Gastroesophageal sphincter (tissue), 3 donors: ENCODE measurements around the gene LRRC40.

Experiments
- EP300 ChIP-seq: sonication (generic); formaldehyde crosslinking; IDR thresholded peaks from one replicate; pipeline ENCODE4 v1.6.1; 2017; ENCODE audit warnings: antibody characterized with exemption, mild to moderate bottlenecking
- POLR2A ChIP-seq, 2 donors: fragments of 450-650 bp; IDR thresholded peaks; one replicate each; pipeline ENCODE4 v1.6.1; 2017; ENCODE audit warnings: antibody characterized with exemption in 2 of 2, mild to moderate bottlenecking in 2 of 2, moderate library complexity in 1 of 2
- POLR2AphosphoS5 ChIP-seq: sonication (generic); formaldehyde crosslinking; IDR thresholded peaks from one replicate; pipeline ENCODE4 v1.6.1; 2017; ENCODE audit warnings: antibody characterized with exemption
- TF ChIP-seq, protein P1 (sequence below), 4 experiments: fragments of 200-600 bp in 2 of 4; fragments of 450-650 bp in 2 of 4; sonication (generic) in 1 of 4; IDR thresholded peaks; one replicate each; pipeline ENCODE4 v1.5.1; 2017 to 2019; ENCODE audit warnings: antibody characterized with exemption in 4 of 4, mild to moderate bottlenecking in 2 of 4, moderate library complexity in 2 of 4

GRCh38 chr1:70142075-70142474, 63.3 kb downstream of the LRRC40 start:
- TF ChIP-seq, protein P1, sequence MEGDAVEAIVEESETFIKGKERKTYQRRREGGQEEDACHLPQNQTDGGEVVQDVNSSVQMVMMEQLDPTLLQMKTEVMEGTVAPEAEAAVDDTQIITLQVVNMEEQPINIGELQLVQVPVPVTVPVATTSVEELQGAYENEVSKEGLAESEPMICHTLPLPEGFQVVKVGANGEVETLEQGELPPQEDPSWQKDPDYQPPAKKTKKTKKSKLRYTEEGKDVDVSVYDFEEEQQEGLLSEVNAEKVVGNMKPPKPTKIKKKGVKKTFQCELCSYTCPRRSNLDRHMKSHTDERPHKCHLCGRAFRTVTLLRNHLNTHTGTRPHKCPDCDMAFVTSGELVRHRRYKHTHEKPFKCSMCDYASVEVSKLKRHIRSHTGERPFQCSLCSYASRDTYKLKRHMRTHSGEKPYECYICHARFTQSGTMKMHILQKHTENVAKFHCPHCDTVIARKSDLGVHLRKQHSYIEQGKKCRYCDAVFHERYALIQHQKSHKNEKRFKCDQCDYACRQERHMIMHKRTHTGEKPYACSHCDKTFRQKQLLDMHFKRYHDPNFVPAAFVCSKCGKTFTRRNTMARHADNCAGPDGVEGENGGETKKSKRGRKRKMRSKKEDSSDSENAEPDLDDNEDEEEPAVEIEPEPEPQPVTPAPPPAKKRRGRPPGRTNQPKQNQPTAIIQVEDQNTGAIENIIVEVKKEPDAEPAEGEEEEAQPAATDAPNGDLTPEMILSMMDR (IDR thresholded peaks at IDR 0.05): peak; percentile 14 to 54 (median 40)
- TF ChIP-seq POLR2AphosphoS5: no peak
- TF ChIP-seq POLR2A (IDR thresholded peaks at IDR 0.05): no peak
- no peak for TF ChIP-seq EP300
